ENCODE measurements around the gene CUL1.

Gene CUL1

GRCh38 chr7:148662646-148663045 lies 36.1 kb upstream of the CUL1 start:
- DNase-seq = peak; percentile 7
- TF ChIP-seq, protein P1, sequence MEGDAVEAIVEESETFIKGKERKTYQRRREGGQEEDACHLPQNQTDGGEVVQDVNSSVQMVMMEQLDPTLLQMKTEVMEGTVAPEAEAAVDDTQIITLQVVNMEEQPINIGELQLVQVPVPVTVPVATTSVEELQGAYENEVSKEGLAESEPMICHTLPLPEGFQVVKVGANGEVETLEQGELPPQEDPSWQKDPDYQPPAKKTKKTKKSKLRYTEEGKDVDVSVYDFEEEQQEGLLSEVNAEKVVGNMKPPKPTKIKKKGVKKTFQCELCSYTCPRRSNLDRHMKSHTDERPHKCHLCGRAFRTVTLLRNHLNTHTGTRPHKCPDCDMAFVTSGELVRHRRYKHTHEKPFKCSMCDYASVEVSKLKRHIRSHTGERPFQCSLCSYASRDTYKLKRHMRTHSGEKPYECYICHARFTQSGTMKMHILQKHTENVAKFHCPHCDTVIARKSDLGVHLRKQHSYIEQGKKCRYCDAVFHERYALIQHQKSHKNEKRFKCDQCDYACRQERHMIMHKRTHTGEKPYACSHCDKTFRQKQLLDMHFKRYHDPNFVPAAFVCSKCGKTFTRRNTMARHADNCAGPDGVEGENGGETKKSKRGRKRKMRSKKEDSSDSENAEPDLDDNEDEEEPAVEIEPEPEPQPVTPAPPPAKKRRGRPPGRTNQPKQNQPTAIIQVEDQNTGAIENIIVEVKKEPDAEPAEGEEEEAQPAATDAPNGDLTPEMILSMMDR (IDR thresholded peaks at IDR 0.05; ENCODE audit: low read depth, low read length, missing control alignments) = no peak
- Histone ChIP-seq H3K27ac (no peak overlapping the region), H3K27me3 (replicated peaks) (no peaks in the 10 kb centered on the region), H3K4me3 (ENCODE audit: low read depth, low read length) (no peak overlapping the region), H3K36me3 (replicated peaks) (no peaks in the 10 kb centered on the region)
- in situ Hi-C loops (cut with HindIII; ENCODE audit: low pct_ligation_motif_present, low sequenced_read_pairs) = no loop called here

- Histone ChIP-seq H3K27me3 (replicated peaks) (no peaks in the 10 kb centered on the region), H3K4me3 (ENCODE audit: low read depth, low read length) (no peak overlapping the region), H3K27ac (peak overlapping the region; percentile 62), H3K36me3 (replicated peaks) (no peaks in the 10 kb centered on the region)
- TF ChIP-seq, protein P1 (IDR thresholded peaks at IDR 0.05; ENCODE audit: low read depth, low read length, missing control alignments) = no peak
- DNase-seq = peak; percentile 88
- in situ Hi-C loops (cut with HindIII; ENCODE audit: low pct_ligation_motif_present, low sequenced_read_pairs) = no loop called here
Measured at GRCh38 chr7:148664324-148664723, 34.4 kb upstream of the CUL1 start.

- Histone ChIP-seq H3K27ac (no peak overlapping the region), H3K4me3 (ENCODE audit: low read depth, low read length) (no peak overlapping the region), H3K27me3 (replicated peaks) (no peaks in the 10 kb centered on the region), H3K36me3 (replicated peaks) (no peaks in the 10 kb centered on the region)
- TF ChIP-seq, protein P1 (IDR thresholded peaks at IDR 0.05; ENCODE audit: low read depth, low read length, missing control alignments) = no peak
- in situ Hi-C loops (cut with HindIII; ENCODE audit: low pct_ligation_motif_present, low sequenced_read_pairs) = no loop called here
- peak; percentile 47 for DNase-seq
Measured at GRCh38 chr7:148665221-148665620, 33.5 kb upstream of the CUL1 start.

DNA sequence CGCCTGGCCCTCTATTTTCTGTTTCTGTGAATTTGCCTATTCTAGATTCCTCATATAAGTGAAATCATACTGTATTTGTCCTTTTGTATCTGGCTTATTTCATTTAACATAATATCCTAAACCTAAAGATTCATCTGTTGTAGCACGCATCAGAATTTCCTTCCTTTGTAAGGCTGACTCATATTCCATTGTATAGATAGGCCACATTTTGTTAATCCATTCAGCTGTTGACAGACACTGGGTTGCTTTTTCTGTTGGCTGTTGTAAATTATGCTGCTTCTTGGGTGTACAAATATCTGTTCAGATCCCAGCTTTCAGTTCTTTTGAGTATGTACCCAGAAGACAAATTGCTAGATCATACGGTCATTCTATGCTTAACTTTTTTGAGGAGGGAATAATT lies 28.8 kb upstream of the CUL1 start:
- DNase-seq = no peak
- H3K27ac ChIP-seq = no peak overlapping the region
- TF ChIP-seq, protein P1 (IDR thresholded peaks at IDR 0.05; ENCODE audit: low read depth, low read length, missing control alignments) = no peak
- no peaks in the 10 kb centered on the region for H3K36me3 ChIP-seq (replicated peaks)
- in situ Hi-C loops (cut with HindIII; ENCODE audit: low pct_ligation_motif_present, low sequenced_read_pairs) = no loop called here
- H3K27me3 ChIP-seq (replicated peaks) = no peaks in the 10 kb centered on the region
- no peak overlapping the region for H3K4me3 ChIP-seq (ENCODE audit: low read depth, low read length)

DNA sequence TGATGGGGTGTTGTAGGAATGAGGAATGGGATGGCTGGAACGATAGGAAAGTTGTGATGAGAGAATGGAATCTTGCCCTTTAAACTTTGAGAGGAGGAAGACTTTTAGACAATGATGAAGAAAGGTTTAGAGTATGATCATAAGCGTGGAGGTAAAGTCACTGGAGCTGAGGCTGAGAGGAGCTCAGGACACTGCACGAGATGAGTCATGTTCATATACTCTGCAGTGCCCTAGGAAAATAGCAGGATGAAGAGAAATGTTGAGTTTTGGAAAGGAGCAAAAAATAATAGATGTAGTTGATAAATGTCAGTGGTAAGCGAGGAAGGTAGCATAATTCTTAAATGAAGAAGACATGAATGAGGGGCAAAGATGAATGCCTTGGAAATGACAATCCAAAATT lies 28.3 kb upstream of the CUL1 start:
- no peak overlapping the region for H3K27ac ChIP-seq

GRCh38 chr7:148670807-148671206 lies 27.9 kb upstream of the CUL1 start:
- Histone ChIP-seq H3K27ac (no peak overlapping the region), H3K4me3 (ENCODE audit: low read depth, low read length) (no peak overlapping the region), H3K27me3 (replicated peaks) (no peaks in the 10 kb centered on the region), H3K36me3 (replicated peaks) (no peaks in the 10 kb centered on the region)
- TF ChIP-seq, protein P1 (IDR thresholded peaks at IDR 0.05; ENCODE audit: low read depth, low read length, missing control alignments) = no peak
- no peak for DNase-seq
- in situ Hi-C loops (cut with HindIII; ENCODE audit: low pct_ligation_motif_present, low sequenced_read_pairs) = no loop called here

More for the DNA sequence above, 28.3 kb upstream of the CUL1 start:
- H3K36me3 ChIP-seq (replicated peaks) = no peaks in the 10 kb centered on the region
- TF ChIP-seq, protein P1 (IDR thresholded peaks at IDR 0.05; ENCODE audit: low read depth, low read length, missing control alignments) = no peak
- H3K4me3 ChIP-seq (ENCODE audit: low read depth, low read length) = no peak overlapping the region
- no peaks in the 10 kb centered on the region for H3K27me3 ChIP-seq (replicated peaks)
- in situ Hi-C loops (cut with HindIII; ENCODE audit: low pct_ligation_motif_present, low sequenced_read_pairs) = no loop called here
- DNase-seq = peak; percentile 10
